SK-N-SH (cell line): Measurements from ENCODE around the gene ASCC3. TPM values are rescaled to one million over a fixed set of nuclear protein-coding genes. Genes with fewer than 3 reads are reported as not detected.
"Not testable (repeated sequence)": the region's sequence is repeated elsewhere in the genome, so short reads cannot be mapped to it uniquely, and the experiment has no call there.

Experiments used
- CTCF ChIA-PET: fragments of 300-600, 350-600 bp; formaldehyde crosslinking; extraction: SDS; loops from one replicate; lab custom pipeline; 2021; lab: Yijun Ruan, JAX
- POLR2A ChIA-PET: fragments of 350-600 bp; sonication (Branson Sonifier 250); formaldehyde crosslinking; extraction: SDS; loops from one replicate; lab custom pipeline; 2020; ENCODE audit warnings: antibody characterized with exemption, inconsistent platforms; lab: Yijun Ruan, JAX
- DNase-seq: peaks from one replicate; pipeline ENCODE4 v3.0.0; 2012
- H2AFZ ChIP-seq: fragments of 200-600 bp; sonication (generic); 2 replicates; pipeline ENCODE4 v1.8.1; 2016; ENCODE audit warnings: antibody characterized with exemption, mild to moderate bottlenecking, low read depth
- H3F3A ChIP-seq: fragments of 200-600 bp; sonication (generic); replicated peaks from 2 replicates; pipeline ENCODE3; 2016; ENCODE audit warnings: antibody characterized with exemption, mild to moderate bottlenecking; ENCODE audit not compliant: insufficient read depth
- H3K27ac ChIP-seq, 2 experiments: fragments of 200-500 bp in 1 of 2; fragments of 200-600 bp in 1 of 2; sonication (Bioruptor generic) in 1 of 2; sonication (generic), shearing (Covaris generic) in 1 of 2; 2 replicates each; pipeline versions ENCODE4 v1.5.1 to v1.6.1; 2014 to 2016; ENCODE audit warnings: low read depth in 2 of 2, inconsistent platforms in 1 of 2, low read length in 1 of 2, mild to moderate bottlenecking in 1 of 2, mixed read lengths in 1 of 2
- H3K27me3 ChIP-seq: fragments of 200-600 bp; sonication (generic), shearing (Covaris generic); 2 replicates; pipeline ENCODE4 v1.6.1; 2016; ENCODE audit warnings: mixed run types; ENCODE audit not compliant: insufficient read depth
- H3K36me3 ChIP-seq, 2 experiments: fragments of 200-500 bp in 1 of 2; fragments of 200-600 bp in 1 of 2; sonication (Bioruptor generic) in 1 of 2; sonication (generic) in 1 of 2; replicated peaks in 1 of 2; 2 replicates each; pipeline versions ENCODE3 to v1.5.1; 2014 to 2016; ENCODE audit warnings: low read length in 1 of 2, mild to moderate bottlenecking in 1 of 2; ENCODE audit not compliant: insufficient read depth in 2 of 2, control insufficient read depth in 1 of 2
- H3K4me1 ChIP-seq, 2 experiments: fragments of 200-500 bp in 1 of 2; fragments of 200-600 bp in 1 of 2; sonication (Bioruptor generic) in 1 of 2; sonication (generic), shearing (Covaris generic) in 1 of 2; 2 replicates each; pipeline versions ENCODE4 v1.5.1 to v1.6.1; 2014 to 2016; ENCODE audit warnings: low read depth in 1 of 2, low read length in 1 of 2, mixed run types in 1 of 2; ENCODE audit not compliant: insufficient read depth in 2 of 2, control insufficient read depth in 1 of 2
- H3K4me2 ChIP-seq: fragments of 200-600 bp; sonication (generic), shearing (Covaris generic); 2 replicates; pipeline ENCODE4 v1.6.1; 2017; ENCODE audit warnings: mixed run types
- H3K4me3 ChIP-seq, 2 experiments: fragments of 200-500 bp in 1 of 2; fragments of 200-600 bp in 1 of 2; sonication (Bioruptor generic) in 1 of 2; sonication (generic), shearing (Covaris generic) in 1 of 2; 2 replicates each; pipeline versions ENCODE4 v1.5.1 to v1.8.1; 2014 to 2016; ENCODE audit warnings: low read depth in 2 of 2, inconsistent platforms in 1 of 2, low read length in 1 of 2, mild to moderate bottlenecking in 1 of 2, mixed read lengths in 1 of 2, moderate library complexity in 1 of 2
- H3K79me2 ChIP-seq: fragments of 200-600 bp; sonication (generic); 2 replicates; pipeline ENCODE4 v1.8.1; 2017; ENCODE audit warnings: mild to moderate bottlenecking; ENCODE audit not compliant: insufficient read depth
- H3K9ac ChIP-seq: fragments of 200-600 bp; sonication (generic); 2 replicates; pipeline ENCODE4 v1.6.1; 2017; ENCODE audit warnings: mixed run types
- H3K9me2 ChIP-seq: fragments of 200-600 bp; sonication (generic); 2 replicates; pipeline ENCODE4 v1.6.1; 2017; ENCODE audit warnings: mixed run types
- H3K9me3 ChIP-seq: fragments of 200-600 bp; sonication (generic); 2 replicates; pipeline ENCODE4 v1.6.1; 2017; ENCODE audit warnings: mixed run types, mild to moderate bottlenecking, moderate library complexity
- H4K20me1 ChIP-seq: fragments of 200-600 bp; sonication (generic); 2 replicates; pipeline ENCODE4 v1.6.1; 2017; ENCODE audit warnings: mild to moderate bottlenecking, mixed run types; ENCODE audit not compliant: insufficient read depth
- EP300 ChIP-seq, 2 experiments: IDR thresholded peaks; 2 replicates each; pipeline versions ENCODE4 v1.4.0 to v1.6.1; 2012; ENCODE audit warnings: borderline replicate concordance in 1 of 2, low read depth in 1 of 2, low read length in 1 of 2
- FOSL2 ChIP-seq: IDR thresholded peaks from 2 replicates; pipeline ENCODE4 v1.4.0; 2012; ENCODE audit warnings: low read depth, mild to moderate bottlenecking, moderate library complexity, borderline replicate concordance
- FOXJ3 ChIP-seq: sonication (generic); formaldehyde crosslinking; IDR thresholded peaks from 2 replicates; pipeline ENCODE4 v1.5.1; 2020; ENCODE audit warnings: mild to moderate bottlenecking, missing genetic modification reagents
- FOXM1 ChIP-seq: IDR thresholded peaks from 2 replicates; pipeline ENCODE4 v1.4.0; 2012; ENCODE audit warnings: low read depth, mild to moderate bottlenecking
- GATA2 ChIP-seq: sonication (generic); formaldehyde crosslinking; IDR thresholded peaks from 2 replicates; pipeline ENCODE4 v1.5.0; 2020; ENCODE audit warnings: mild to moderate bottlenecking, missing genetic modification reagents
- NRF1 ChIP-seq: IDR thresholded peaks from 2 replicates; pipeline ENCODE4 v1.6.1; 2012; ENCODE audit warnings: low read depth, mild to moderate bottlenecking, low read length
- RCOR1 ChIP-seq: fragments of 150-350 bp; IDR thresholded peaks from 2 replicates; pipeline ENCODE4 v1.6.1; 2017; ENCODE audit warnings: antibody characterized with exemption, low read length
- RXRA ChIP-seq: IDR thresholded peaks from 2 replicates; pipeline ENCODE4 v1.4.0; 2012; ENCODE audit warnings: low read depth, mild to moderate bottlenecking, borderline replicate concordance
- TCF12 ChIP-seq: IDR thresholded peaks from 2 replicates; pipeline ENCODE4 v1.4.0; 2012
- TEAD4 ChIP-seq: IDR thresholded peaks from 2 replicates; pipeline ENCODE4 v1.4.0; 2012; ENCODE audit warnings: mild to moderate bottlenecking, borderline replicate concordance; ENCODE audit not compliant: insufficient read depth
- polyA plus RNA-seq, 3 experiments: library from polyadenylated mRNA; depleted of rRNA; stranded (reverse); fragments of >200 nt; gene quantifications; 2 replicates each; pipeline ENCODE4 v1.2.3, GENCODE V29; 2012
- TF ChIP-seq, protein P1 (sequence below): fragments of 150-350 bp; IDR thresholded peaks from 2 replicates; pipeline ENCODE4 v1.6.1; 2016; ENCODE audit warnings: mild to moderate bottlenecking, low read depth, low read length
- TF ChIP-seq, protein P2 (sequence below): IDR thresholded peaks from 2 replicates; pipeline ENCODE4 v1.4.0; 2012; ENCODE audit warnings: low read depth, borderline replicate concordance
- TF ChIP-seq, protein P3 (sequence below): IDR thresholded peaks from 2 replicates; pipeline ENCODE4 v1.6.1; 2012; ENCODE audit warnings: mild to moderate bottlenecking, low read depth, low read length, moderate library complexity
- TF ChIP-seq, protein P4 (sequence below): IDR thresholded peaks from 2 replicates; pipeline ENCODE4; 2012

The ASCC3 gene
- polyA plus RNA-seq, 1 of the 3 experiments (the other 2 are of a cell fraction) = 17.9 TPM

DNA sequence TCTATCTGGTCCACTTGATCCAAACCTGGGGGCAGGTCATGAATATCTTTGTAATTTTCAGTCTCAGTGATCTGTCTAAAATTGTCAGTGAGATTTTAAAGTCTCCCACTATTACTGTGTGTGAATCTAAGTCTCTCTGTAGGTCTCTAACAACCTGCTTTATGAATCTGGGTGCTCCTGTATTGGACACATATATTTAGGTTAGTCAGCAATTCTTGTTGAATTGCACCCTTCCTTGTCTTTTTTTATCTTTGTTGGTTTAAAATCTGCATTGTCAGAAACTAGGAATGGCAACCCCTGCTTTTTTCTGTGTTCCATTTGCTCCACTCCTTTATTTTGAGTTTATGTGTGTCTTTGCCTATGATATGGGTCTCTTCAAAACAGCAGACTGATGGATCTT lies 140.7 kb downstream of the ASCC3 start:
- H3K4me1 ChIP-seq = no peaks in the 10 kb centered on the region
- no peaks in the 10 kb centered on the region for H3K9me3 ChIP-seq
- no peak overlapping the region for H3K27ac ChIP-seq
- TF ChIP-seq, protein P1, sequence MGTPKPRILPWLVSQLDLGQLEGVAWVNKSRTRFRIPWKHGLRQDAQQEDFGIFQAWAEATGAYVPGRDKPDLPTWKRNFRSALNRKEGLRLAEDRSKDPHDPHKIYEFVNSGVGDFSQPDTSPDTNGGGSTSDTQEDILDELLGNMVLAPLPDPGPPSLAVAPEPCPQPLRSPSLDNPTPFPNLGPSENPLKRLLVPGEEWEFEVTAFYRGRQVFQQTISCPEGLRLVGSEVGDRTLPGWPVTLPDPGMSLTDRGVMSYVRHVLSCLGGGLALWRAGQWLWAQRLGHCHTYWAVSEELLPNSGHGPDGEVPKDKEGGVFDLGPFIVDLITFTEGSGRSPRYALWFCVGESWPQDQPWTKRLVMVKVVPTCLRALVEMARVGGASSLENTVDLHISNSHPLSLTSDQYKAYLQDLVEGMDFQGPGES = no peak
- TF ChIP-seq TEAD4 (no peak), FOXJ3 (CRISPR knock-in tag) (no peak), EP300 (IDR thresholded peaks at IDR 0.05; ENCODE audit: borderline replicate concordance in 1 of 2, low read depth in 1 of 2, low read length in 1 of 2) (no peak), GATA2 (CRISPR knock-in tag) (no peak), RCOR1 (no peak), NRF1 (no peak), TCF12 (no peak), FOSL2 (no peak), RXRA (no peak), FOXM1 (no peak)
- TF ChIP-seq, protein P2, sequence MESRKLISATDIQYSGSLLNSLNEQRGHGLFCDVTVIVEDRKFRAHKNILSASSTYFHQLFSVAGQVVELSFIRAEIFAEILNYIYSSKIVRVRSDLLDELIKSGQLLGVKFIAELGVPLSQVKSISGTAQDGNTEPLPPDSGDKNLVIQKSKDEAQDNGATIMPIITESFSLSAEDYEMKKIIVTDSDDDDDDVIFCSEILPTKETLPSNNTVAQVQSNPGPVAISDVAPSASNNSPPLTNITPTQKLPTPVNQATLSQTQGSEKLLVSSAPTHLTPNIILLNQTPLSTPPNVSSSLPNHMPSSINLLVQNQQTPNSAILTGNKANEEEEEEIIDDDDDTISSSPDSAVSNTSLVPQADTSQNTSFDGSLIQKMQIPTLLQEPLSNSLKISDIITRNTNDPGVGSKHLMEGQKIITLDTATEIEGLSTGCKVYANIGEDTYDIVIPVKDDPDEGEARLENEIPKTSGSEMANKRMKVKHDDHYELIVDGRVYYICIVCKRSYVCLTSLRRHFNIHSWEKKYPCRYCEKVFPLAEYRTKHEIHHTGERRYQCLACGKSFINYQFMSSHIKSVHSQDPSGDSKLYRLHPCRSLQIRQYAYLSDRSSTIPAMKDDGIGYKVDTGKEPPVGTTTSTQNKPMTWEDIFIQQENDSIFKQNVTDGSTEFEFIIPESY = no peak
- TF ChIP-seq, protein P3, sequence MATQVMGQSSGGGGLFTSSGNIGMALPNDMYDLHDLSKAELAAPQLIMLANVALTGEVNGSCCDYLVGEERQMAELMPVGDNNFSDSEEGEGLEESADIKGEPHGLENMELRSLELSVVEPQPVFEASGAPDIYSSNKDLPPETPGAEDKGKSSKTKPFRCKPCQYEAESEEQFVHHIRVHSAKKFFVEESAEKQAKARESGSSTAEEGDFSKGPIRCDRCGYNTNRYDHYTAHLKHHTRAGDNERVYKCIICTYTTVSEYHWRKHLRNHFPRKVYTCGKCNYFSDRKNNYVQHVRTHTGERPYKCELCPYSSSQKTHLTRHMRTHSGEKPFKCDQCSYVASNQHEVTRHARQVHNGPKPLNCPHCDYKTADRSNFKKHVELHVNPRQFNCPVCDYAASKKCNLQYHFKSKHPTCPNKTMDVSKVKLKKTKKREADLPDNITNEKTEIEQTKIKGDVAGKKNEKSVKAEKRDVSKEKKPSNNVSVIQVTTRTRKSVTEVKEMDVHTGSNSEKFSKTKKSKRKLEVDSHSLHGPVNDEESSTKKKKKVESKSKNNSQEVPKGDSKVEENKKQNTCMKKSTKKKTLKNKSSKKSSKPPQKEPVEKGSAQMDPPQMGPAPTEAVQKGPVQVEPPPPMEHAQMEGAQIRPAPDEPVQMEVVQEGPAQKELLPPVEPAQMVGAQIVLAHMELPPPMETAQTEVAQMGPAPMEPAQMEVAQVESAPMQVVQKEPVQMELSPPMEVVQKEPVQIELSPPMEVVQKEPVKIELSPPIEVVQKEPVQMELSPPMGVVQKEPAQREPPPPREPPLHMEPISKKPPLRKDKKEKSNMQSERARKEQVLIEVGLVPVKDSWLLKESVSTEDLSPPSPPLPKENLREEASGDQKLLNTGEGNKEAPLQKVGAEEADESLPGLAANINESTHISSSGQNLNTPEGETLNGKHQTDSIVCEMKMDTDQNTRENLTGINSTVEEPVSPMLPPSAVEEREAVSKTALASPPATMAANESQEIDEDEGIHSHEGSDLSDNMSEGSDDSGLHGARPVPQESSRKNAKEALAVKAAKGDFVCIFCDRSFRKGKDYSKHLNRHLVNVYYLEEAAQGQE = no peak
- TF ChIP-seq, protein P4, sequence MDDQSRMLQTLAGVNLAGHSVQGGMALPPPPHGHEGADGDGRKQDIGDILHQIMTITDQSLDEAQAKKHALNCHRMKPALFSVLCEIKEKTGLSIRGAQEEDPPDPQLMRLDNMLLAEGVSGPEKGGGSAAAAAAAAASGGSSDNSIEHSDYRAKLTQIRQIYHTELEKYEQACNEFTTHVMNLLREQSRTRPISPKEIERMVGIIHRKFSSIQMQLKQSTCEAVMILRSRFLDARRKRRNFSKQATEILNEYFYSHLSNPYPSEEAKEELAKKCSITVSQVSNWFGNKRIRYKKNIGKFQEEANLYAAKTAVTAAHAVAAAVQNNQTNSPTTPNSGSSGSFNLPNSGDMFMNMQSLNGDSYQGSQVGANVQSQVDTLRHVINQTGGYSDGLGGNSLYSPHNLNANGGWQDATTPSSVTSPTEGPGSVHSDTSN = no peak
- no peaks in the 10 kb centered on the region for H4K20me1 ChIP-seq
- CTCF ChIA-PET = no interaction called here
- H3K4me2 ChIP-seq = no peak overlapping the region
- peaks cover 0 to 3% of the 10 kb centered on the region in 2 experiments for H3K36me3 ChIP-seq
- H3F3A ChIP-seq = no peaks in the 10 kb centered on the region
- no peaks in the 10 kb centered on the region for H3K79me2 ChIP-seq
- POLR2A ChIA-PET = no interaction called here
- no peaks in the 10 kb centered on the region for H3K9me2 ChIP-seq
- no peak overlapping the region for H2AFZ ChIP-seq
- H3K27me3 ChIP-seq = no peaks in the 10 kb centered on the region
- H3K9ac ChIP-seq = no peak overlapping the region
- DNase-seq = no peak
- no peak overlapping the region for H3K4me3 ChIP-seq

DNA sequence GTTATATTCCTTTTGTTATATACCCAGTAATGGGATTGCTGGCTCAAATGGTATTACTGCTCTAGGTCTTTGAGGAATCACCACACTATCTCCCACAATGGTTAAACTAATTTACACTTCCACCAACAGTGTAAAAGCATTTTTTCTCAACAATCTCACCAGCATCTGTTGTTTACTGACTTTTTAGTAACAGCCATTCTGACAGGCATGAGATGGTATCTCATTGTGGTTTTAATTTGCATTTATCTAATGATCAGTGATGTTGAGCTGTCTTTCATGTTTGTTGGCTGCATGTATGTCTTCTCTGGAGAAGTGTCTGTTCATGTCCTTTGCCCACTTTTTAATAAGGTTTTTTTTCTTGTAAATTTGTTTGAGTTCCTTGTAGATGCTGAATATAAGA lies 143.4 kb downstream of the ASCC3 start:
- H3K9me2 ChIP-seq, POLR2A ChIA-PET, H3K36me3 ChIP-seq, H3K9me3 ChIP-seq, H3F3A ChIP-seq, H3K27ac ChIP-seq, H4K20me1 ChIP-seq, H3K4me1 ChIP-seq, H3K4me2 ChIP-seq, H3K4me3 ChIP-seq, H3K9ac ChIP-seq, H3K79me2 ChIP-seq, H3K27me3 ChIP-seq, DNase-seq, H2AFZ ChIP-seq: not testable (repeated sequence)
- CTCF ChIA-PET = interaction anchor here (0.9 to 2.1 kb wide), 3 partner anchors 13 to 18 kb away, joined by 3 to 6 read pairs (median 6); no protein-coding TSS in a partner anchor
